GM12864 (cell line): ENCODE data around the gene ELAC2.
A peak's percentile ranks its signal among the peaks of the same experiment; 100 is the strongest.

Experiments used
- DNase-seq: peaks from one replicate; pipeline ENCODE4 v3.0.0-alpha.2; 2011; ENCODE audit warnings: low read depth
- H3K4me3 ChIP-seq: 2 replicates; pipeline ENCODE4 v1.5.1; 2011; ENCODE audit warnings: mild to moderate bottlenecking, low read depth, low read length, control low read depth
- CTCF ChIP-seq: IDR thresholded peaks from 2 replicates; pipeline ENCODE4 v1.5.1; 2011; ENCODE audit warnings: low read depth, mild to moderate bottlenecking, moderate library complexity, low read length, control low read depth, inconsistent platforms; ENCODE audit errors: missing control alignments

ELAC2 gene

DNA sequence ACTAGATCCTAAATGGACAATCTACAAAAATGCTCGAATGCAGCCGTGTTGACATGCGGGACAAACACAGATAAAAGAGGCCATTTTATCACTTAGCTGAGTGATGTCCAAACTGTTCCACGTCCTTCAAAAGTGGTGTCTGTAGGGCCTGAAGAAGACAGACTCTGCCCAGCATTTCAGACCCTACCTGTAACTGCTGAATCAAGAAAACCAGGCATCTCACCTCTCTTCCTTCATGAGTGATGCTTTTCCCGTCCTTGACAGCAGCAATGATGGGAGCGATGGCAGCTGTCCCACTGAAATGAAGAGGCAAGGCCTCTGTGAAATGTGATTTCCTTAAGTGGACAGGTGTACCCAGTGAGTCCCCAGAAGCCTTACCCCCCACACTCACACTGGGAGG, 12.3 kb downstream of the ELAC2 start:
- no peak for TF ChIP-seq CTCF
- DNase-seq = no peak
- H3K4me3 ChIP-seq = no peak overlapping the region

- no peak for TF ChIP-seq CTCF
- H3K4me3 ChIP-seq = no peak overlapping the region
- DNase-seq = no peak
These were observed 13.5 kb downstream of the ELAC2 start for GRCh38 chr17:13004336-13004735.

- no peak overlapping the region for H3K4me3 ChIP-seq
- TF ChIP-seq CTCF = no peak
- DNase-seq = no peak
These were observed 13.9 kb downstream of the ELAC2 start for GRCh38 chr17:13003927-13004326.

DNA sequence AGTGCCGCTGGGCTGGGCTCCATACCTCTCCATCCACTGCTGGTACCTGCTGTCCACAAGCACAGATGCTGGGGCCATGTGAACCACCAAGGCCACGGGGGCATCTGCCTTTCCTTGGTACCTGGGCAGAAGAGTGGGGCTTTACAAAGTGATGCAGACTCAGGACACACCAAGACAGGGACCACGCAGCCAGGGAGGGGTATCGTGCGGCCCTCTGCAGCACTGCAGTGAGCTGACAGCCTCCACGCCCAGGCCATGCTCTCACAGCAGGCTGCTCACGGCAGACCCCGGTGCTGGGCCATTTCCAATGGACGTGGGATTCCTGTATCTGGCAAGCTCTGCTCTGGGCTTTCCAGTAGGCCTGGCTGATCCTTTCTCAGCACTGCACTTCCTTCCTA, 14.4 kb downstream of the ELAC2 start:
- H3K4me3 ChIP-seq = no peak overlapping the region
- no peak for DNase-seq
- no peak for TF ChIP-seq CTCF

- H3K4me3 ChIP-seq = no peak overlapping the region
- peak; percentile 74 for TF ChIP-seq CTCF
- no peak for DNase-seq
These were observed 14.9 kb downstream of the ELAC2 start for GRCh38 chr17:13002761-13003453.

- DNase-seq = no peak
- no peak overlapping the region for H3K4me3 ChIP-seq
- TF ChIP-seq CTCF = no peak
These were observed 15.7 kb downstream of the ELAC2 start for GRCh38 chr17:13001991-13002615.

DNA sequence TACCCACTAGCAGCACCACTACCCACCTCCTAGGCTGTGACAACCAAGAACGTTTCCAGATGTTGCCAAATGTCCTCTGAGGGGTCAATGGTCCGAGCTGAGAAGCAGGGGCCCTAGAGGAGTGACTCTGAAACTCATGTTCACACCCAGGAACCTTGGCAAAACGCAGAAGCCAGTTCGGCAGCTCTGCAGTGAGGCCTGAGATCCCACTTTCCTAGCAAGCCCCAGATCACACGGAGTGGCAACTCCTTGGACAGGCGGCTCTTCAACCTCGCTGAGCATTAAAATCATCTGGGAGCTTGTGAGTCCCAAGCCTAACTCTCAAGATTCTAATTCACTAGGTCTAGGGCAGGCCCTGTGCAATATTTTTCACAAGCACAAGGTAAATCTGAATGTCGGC, 17.3 kb downstream of the ELAC2 start:
- DNase-seq = no peak
- no peak overlapping the region for H3K4me3 ChIP-seq
- TF ChIP-seq CTCF = no peak
